Measurements from ENCODE around the gene SAC3D1. TPM values are rescaled to one million over a fixed set of nuclear protein-coding genes. Genes with fewer than 3 reads are reported as not detected.

Gene SAC3D1
- total and polyA plus RNA-seq, 2 of the 8 experiments (the other 6 are each of a cell fraction or from before 2014, with no cell fraction given) = 19.4 to 25.8 TPM

- TF ChIP-seq ATF2 (IDR thresholded peaks at IDR 0.05; ENCODE audit: low read length) = no peak
- no peak for TF ChIP-seq PHF8 (conservative IDR thresholded peaks at IDR 0.05; ENCODE audit: low read depth, low read length)
- no peak for TF ChIP-seq CBX8 (IDR thresholded peaks at IDR 0.05; ENCODE audit: borderline replicate concordance, low read depth, low read length)
- no peak for TF ChIP-seq NANOG (IDR thresholded peaks at IDR 0.05; ENCODE audit: insufficient read depth, low read depth, low read length, poor library complexity, severe bottlenecking)
- no peak for TF ChIP-seq SP4 (IDR thresholded peaks at IDR 0.05; ENCODE audit: low read length)
Measured at GRCh38 chr11:65085446-65085845, 44.4 kb downstream of the SAC3D1 start (continued).
